ENCODE results near the gene CADM1.

GRCh38 chr11:115182282-115182955 lies 321.8 kb downstream of the CADM1 start:
- no peak for TF ChIP-seq YY1 (IDR thresholded peaks at IDR 0.05; ENCODE audit: insufficient read depth, insufficient read length)
- no peak for TF ChIP-seq ZNF274 (IDR thresholded peaks at IDR 0.05; ENCODE audit: low read depth, low read length)

Measured in NT2/D1 (cell line).